Keratinocyte (primary cell): Measurements from ENCODE around the gene ZNF107. TPM values are rescaled to one million over a fixed set of nuclear protein-coding genes. Genes with fewer than 3 reads are reported as not detected.

Experiments used
- DNase-seq: peaks from one replicate; pipeline ENCODE4 v3.0.0-alpha.2; 2011; ENCODE audit warnings: low read depth, missing footprints, low spot score
- FAIRE-seq: peaks from 2 replicates; lab custom pipeline; 2011; peaks lifted over from hg19 to GRCh38; lab: Jason Lieb, UNC
- H2AFZ ChIP-seq: 2 replicates; pipeline ENCODE4 v1.6.0; 2012; ENCODE audit warnings: low read length, control low read depth, inconsistent platforms; ENCODE audit not compliant: control insufficient read depth
- H3K27ac ChIP-seq: 2 replicates; pipeline ENCODE4 v1.5.1; 2011; ENCODE audit warnings: low read length; ENCODE audit not compliant: control insufficient read depth, insufficient read depth
- H3K27me3 ChIP-seq: 3 replicates; pipeline ENCODE4 v1.6.0; 2011; ENCODE audit warnings: low read length; ENCODE audit not compliant: control insufficient read depth, insufficient read depth; ENCODE audit errors: extremely low read depth
- H3K36me3 ChIP-seq, 2 experiments: 2 replicates in 1 of 2; 3 replicates in 1 of 2; pipeline ENCODE4 v1.5.1; 2011; ENCODE audit warnings: low read length in 2 of 2, mild to moderate bottlenecking in 1 of 2; ENCODE audit not compliant: control insufficient read depth in 2 of 2, insufficient read depth in 2 of 2; ENCODE audit errors: extremely low read depth in 1 of 2
- H3K4me1 ChIP-seq: 3 replicates; pipeline ENCODE4 v1.5.1; 2011; ENCODE audit warnings: low read length; ENCODE audit not compliant: control insufficient read depth, insufficient read depth; ENCODE audit errors: extremely low read depth
- H3K4me2 ChIP-seq: 3 replicates; pipeline ENCODE4 v1.6.0; 2011; ENCODE audit warnings: low read depth, low read length; ENCODE audit not compliant: control insufficient read depth, insufficient read depth; ENCODE audit errors: extremely low read depth
- H3K4me3 ChIP-seq, 3 experiments: fragments of 200-600 bp in 1 of 3; sonication (generic) in 1 of 3; 2 replicates in 2 of 3; 3 replicates in 1 of 3; pipeline ENCODE4 v1.5.1; 2011 to 2016; ENCODE audit warnings: low read length in 3 of 3, mild to moderate bottlenecking in 3 of 3, control low read depth in 2 of 3, inconsistent platforms in 1 of 3, low read depth in 1 of 3, mixed read lengths in 1 of 3, mixed run types in 1 of 3, moderate library complexity in 1 of 3; ENCODE audit not compliant: control insufficient read depth in 2 of 3, insufficient read depth in 2 of 3; ENCODE audit errors: extremely low read depth in 1 of 3
- H3K79me2 ChIP-seq: 2 replicates; pipeline ENCODE4 v1.6.0; 2012; ENCODE audit warnings: low read length; ENCODE audit not compliant: control insufficient read depth, insufficient read depth
- H3K9ac ChIP-seq: 3 replicates; pipeline ENCODE4 v1.6.0; 2011; ENCODE audit warnings: low read length; ENCODE audit not compliant: control insufficient read depth, insufficient read depth; ENCODE audit errors: extremely low read depth
- H3K9me1 ChIP-seq: 3 replicates; pipeline ENCODE4 v1.6.0; 2011; ENCODE audit warnings: low read length; ENCODE audit not compliant: control insufficient read depth, insufficient read depth; ENCODE audit errors: extremely low read depth
- H3K9me3 ChIP-seq: 2 replicates; pipeline ENCODE4 v1.5.1; 2012; ENCODE audit warnings: low read depth, low read length; ENCODE audit not compliant: control insufficient read depth
- H4K20me1 ChIP-seq: 3 replicates; pipeline ENCODE4 v1.6.0; 2011; ENCODE audit warnings: low read length; ENCODE audit not compliant: control insufficient read depth, insufficient read depth; ENCODE audit errors: extremely low read depth
- EZH2 ChIP-seq: IDR thresholded peaks from one replicate; pipeline ENCODE4 v1.6.1; 2012; ENCODE audit warnings: inconsistent platforms, mild to moderate bottlenecking, low read length, moderate library complexity
- dilution Hi-C: fragments of 300-500 bp; cut with MboI; formaldehyde crosslinking; loops from one replicate; pipeline ENCODE4 v1.7.0; 2020; ENCODE audit warnings: low sequenced_read_pairs; ENCODE audit not compliant: extremely low pct_ligation_motif_present
- polyA plus RNA-seq, 5 experiments: library from polyadenylated mRNA; depleted of rRNA in 3 of 5; stranded (reverse) in 3 of 5; stranded (forward) in 1 of 5; unstranded in 1 of 5; fragments of >200 nt; gene quantifications; 1 replicate in 1 of 5; 2 replicates in 3 of 5; 3 replicates in 1 of 5; pipeline versions ENCODE4 v1.2.1 to v1.2.3, GENCODE V29; 2011 to 2012; ENCODE audit warnings: missing spikeins in 2 of 5, low read depth in 1 of 5, low replicate concordance in 1 of 5
- TF ChIP-seq, protein P1 (sequence below), 3 experiments: IDR thresholded peaks in 1 of 3; conservative IDR thresholded peaks in 1 of 3; optimal IDR thresholded peaks in 1 of 3; 2 replicates in 2 of 3; 3 replicates in 1 of 3; pipeline versions ENCODE3 to v1.5.1; 2011; ENCODE audit warnings: low read length in 3 of 3, mild to moderate bottlenecking in 3 of 3, moderate library complexity in 2 of 3, control low read depth in 1 of 3, inconsistent platforms in 1 of 3; ENCODE audit not compliant: insufficient read depth in 2 of 3; ENCODE audit errors: extremely low read depth in 1 of 3

The ZNF107 gene
- polyA plus RNA-seq, 1 donor (not counting 4 experiments of a cell fraction or from before 2014, with no cell fraction given): 5.5 TPM

DNA sequence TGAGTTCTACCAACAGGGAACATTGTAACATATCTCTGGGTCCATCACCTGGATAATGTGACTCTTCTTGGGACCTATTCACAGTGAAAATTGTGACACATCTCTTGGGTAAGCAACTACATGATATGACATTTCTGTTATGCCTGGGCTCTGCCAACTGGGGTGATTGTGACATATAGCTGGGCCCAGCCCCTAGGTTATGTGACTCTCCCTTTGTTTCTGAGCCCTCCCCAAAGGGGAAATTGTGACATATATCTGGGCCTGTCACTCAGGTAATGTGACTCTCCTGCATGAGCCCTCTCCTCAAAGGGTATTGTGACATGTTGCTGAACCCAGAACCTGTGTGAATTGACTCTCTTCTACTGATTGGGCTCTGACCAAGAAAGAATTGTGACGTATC is 22.4 kb upstream of the ZNF107 start:
- Histone ChIP-seq H3K4me2 (no peak overlapping the region), H3K9me1 (no peaks in the 10 kb centered on the region), H3K27me3 (no peaks in the 10 kb centered on the region), H3K27ac (no peak overlapping the region), H3K4me3 (no peak overlapping the region), H3K36me3 (no peaks in the 10 kb centered on the region), H2AFZ (no peak overlapping the region), H3K4me1 (no peaks in the 10 kb centered on the region), H3K79me2 (no peaks in the 10 kb centered on the region), H4K20me1 (no peaks in the 10 kb centered on the region), H3K9ac (no peak overlapping the region), H3K9me3 (no peaks in the 10 kb centered on the region)
- DNase-seq (no peak), FAIRE-seq (no peak)
- no peak for TF ChIP-seq EZH2
- TF ChIP-seq, protein P1, sequence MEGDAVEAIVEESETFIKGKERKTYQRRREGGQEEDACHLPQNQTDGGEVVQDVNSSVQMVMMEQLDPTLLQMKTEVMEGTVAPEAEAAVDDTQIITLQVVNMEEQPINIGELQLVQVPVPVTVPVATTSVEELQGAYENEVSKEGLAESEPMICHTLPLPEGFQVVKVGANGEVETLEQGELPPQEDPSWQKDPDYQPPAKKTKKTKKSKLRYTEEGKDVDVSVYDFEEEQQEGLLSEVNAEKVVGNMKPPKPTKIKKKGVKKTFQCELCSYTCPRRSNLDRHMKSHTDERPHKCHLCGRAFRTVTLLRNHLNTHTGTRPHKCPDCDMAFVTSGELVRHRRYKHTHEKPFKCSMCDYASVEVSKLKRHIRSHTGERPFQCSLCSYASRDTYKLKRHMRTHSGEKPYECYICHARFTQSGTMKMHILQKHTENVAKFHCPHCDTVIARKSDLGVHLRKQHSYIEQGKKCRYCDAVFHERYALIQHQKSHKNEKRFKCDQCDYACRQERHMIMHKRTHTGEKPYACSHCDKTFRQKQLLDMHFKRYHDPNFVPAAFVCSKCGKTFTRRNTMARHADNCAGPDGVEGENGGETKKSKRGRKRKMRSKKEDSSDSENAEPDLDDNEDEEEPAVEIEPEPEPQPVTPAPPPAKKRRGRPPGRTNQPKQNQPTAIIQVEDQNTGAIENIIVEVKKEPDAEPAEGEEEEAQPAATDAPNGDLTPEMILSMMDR (optimal IDR thresholded peaks at IDR 0.05 in 1 of 3, IDR thresholded peaks at IDR 0.05 in 1 of 3, conservative IDR thresholded peaks at IDR 0.05 in 1 of 3; ENCODE audit: extremely low read depth in 1 of 3, insufficient read depth in 2 of 3, low read length in 3 of 3): no peak
- dilution Hi-C loops: no loop called here

DNA sequence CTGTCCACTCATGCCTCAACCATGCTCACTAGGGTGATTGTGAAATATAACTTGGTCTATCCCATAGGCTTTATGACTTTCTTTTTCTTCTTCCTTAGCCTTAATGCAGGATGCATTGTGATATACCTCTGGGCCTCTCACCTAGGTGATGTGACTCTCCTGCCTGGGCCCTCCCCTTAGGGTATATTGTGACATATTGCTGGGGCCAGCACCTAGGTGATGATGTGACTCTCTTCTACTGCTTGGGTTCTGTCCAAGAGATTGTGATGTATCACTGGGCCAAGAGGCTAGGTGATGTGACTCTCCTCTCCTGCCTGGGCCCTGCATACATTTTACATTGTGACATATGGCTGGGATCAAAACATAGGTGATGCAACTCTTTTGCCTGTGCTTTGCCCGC is 14.7 kb upstream of the ZNF107 start:
- H3K9ac ChIP-seq: no peak overlapping the region
- no peaks in the 10 kb centered on the region for H3K79me2 ChIP-seq
- H3K4me3 ChIP-seq: no peak overlapping the region
- H3K4me1 ChIP-seq: no peaks in the 10 kb centered on the region
- FAIRE-seq (no peak), DNase-seq (no peak)
- H4K20me1 ChIP-seq: no peaks in the 10 kb centered on the region
- dilution Hi-C loops: no loop called here
- no peak overlapping the region for H3K27ac ChIP-seq
- H2AFZ ChIP-seq: no peak overlapping the region
- H3K4me2 ChIP-seq: no peak overlapping the region
- H3K9me1 ChIP-seq: no peaks in the 10 kb centered on the region
- peaks cover 4% of the 10 kb centered on the region for H3K9me3 ChIP-seq
- H3K36me3 ChIP-seq: no peaks in the 10 kb centered on the region
- no peaks in the 10 kb centered on the region for H3K27me3 ChIP-seq
- TF ChIP-seq, protein P1 (optimal IDR thresholded peaks at IDR 0.05 in 1 of 3, IDR thresholded peaks at IDR 0.05 in 1 of 3, conservative IDR thresholded peaks at IDR 0.05 in 1 of 3; ENCODE audit: extremely low read depth in 1 of 3, insufficient read depth in 2 of 3, low read length in 3 of 3): no peak
- no peak for TF ChIP-seq EZH2
